ENCODE data around the gene COA7. TPM values are rescaled to one million over a fixed set of nuclear protein-coding genes. Genes with fewer than 3 reads are reported as not detected.

Gene COA7
- total RNA-seq, 2 experiments from 2014 or later = 16.5 to 17.0 TPM

DNA sequence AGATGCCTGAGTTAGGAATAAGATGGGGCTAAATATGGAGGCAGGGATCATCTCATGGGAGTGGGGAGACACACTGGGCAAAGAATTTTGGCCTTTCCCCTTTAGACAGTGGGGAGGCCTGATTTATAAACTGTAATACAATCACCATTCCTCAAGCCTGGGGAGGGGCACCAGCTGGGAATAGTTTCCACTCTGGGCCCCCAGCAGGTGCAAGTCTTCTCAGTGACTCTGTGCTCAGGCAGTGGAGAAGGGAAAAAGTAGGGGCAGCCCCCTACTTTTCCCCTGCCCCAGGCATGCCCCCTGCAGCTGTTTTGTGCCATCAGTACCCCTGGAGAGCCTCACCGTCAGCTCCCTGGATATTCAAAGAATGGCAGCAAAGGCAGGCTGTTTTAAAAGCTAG lies 19.1 kb downstream of the COA7 start:
- no peak for ATAC-seq
- Mint-ChIP-seq H3K9me3 (ENCODE audit: insufficient read depth) (no peaks in the 10 kb centered on the region), H3K27ac (no peak overlapping the region), H3K27me3 (ENCODE audit: low read depth) (no peaks in the 10 kb centered on the region), H3K4me1 (ENCODE audit: low read depth) (peaks cover 18% of the 10 kb centered on the region), H3K4me3 (no peak overlapping the region), H3K36me3 (ENCODE audit: low read depth) (peaks cover 11% of the 10 kb centered on the region)
- ChIA-PET CTCF (no interaction called here), POLR2A (no interaction called here)
- DNase-seq = no peak

DNA sequence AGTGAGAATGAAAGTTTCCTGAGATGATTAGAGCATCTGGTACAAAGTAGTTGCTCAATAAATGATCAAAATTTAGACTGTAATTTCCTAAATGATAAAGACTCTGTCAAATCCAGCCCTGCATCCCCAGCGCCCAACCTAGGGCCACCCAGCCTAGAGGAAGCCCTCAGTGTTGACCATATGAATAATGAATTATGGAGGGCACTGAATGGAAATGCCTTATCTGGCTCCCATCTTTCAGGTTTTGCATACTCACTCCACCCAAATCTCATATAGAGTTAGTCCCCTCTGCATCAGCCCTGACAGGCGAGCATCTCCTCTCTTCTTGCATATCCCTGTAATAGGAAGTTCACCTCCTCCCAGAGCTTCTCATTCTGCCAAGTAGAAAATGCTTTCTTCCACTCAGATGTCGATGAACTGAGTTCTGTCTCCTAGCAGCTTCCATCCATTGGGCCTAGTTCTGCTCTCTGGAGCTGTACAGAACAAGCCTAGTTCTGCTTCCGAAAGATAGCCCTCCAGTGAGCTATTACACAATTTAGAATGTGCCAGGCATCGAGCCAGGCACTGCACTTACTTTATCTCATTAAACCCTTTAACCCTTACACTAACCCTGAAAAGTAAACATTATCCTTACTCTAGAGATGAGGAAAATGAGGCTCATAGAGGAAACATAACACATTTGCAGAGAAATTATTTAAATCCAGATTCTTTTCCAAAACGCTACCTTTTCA lies 20.9 kb downstream of the COA7 start:
- Mint-ChIP-seq H3K27me3 (ENCODE audit: low read depth) (no peaks in the 10 kb centered on the region), H3K4me3 (no peak overlapping the region), H3K36me3 (ENCODE audit: low read depth) (peaks cover 3% of the 10 kb centered on the region), H3K27ac (no peak overlapping the region), H3K4me1 (ENCODE audit: low read depth) (peaks cover 16% of the 10 kb centered on the region), H3K9me3 (ENCODE audit: insufficient read depth) (no peaks in the 10 kb centered on the region)
- CTCF ChIA-PET = interaction anchor here (5.2 kb wide), 1 partner anchor 8 kb away, joined by 24 read pairs; no protein-coding TSS in a partner anchor
- DNase-seq (no peak), ATAC-seq (no peak)
- POLR2A ChIA-PET = interaction anchor here (0.5 kb wide), 1 partner anchor 311 kb away, joined by 3 read pairs; the partner anchor contains the start of gene CC2D1B

DNA sequence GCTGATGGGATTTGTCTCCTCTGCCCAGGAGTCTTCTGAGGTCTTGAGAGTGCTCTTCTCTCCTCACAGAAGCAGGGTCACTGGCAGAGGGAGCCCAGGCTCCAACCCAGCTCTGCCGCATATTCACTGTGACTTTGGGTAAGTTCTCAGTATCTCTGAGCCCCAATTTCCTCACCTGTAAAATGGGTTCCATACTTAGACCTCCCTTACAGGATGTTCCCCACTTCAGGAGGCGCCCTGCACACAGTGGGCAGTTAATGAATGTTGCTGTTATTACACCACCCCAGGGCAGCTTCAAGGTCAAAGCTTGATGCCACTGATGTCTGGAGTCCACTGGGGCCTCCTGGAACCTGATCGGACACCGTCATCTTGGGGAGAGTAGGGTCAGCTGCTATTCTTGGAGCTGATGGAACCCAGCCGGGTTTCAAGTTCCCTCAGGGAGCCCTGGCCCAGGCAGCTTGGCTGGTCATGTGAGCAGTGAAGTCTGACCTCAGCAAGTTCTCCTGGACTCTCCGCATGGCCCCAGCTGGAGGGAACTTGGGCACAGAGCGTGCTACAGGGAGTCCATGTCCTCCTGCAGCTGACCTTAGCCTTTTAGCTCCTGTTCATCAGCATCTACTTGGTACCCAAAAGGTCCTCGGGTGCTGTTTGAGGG lies 21.8 kb downstream of the COA7 start:
- Mint-ChIP-seq H3K9me3 (ENCODE audit: insufficient read depth) (no peaks in the 10 kb centered on the region), H3K27ac (no peak overlapping the region), H3K36me3 (ENCODE audit: low read depth) (peaks cover 3% of the 10 kb centered on the region), H3K4me1 (ENCODE audit: low read depth) (peaks cover 16% of the 10 kb centered on the region), H3K4me3 (no peak overlapping the region), H3K27me3 (ENCODE audit: low read depth) (no peaks in the 10 kb centered on the region)
- DNase-seq (no peak), ATAC-seq (no peak)
- ChIA-PET POLR2A (interaction anchor here (0.5 to 1.9 kb wide), 2 partner anchors 272 to 310 kb away, joined by 3 to 7 read pairs; partner anchors contain the start of genes CC2D1B, ORC1 and PRPF38A), CTCF (interaction anchor here (5.2 kb wide), 1 partner anchor 9 kb away, joined by 24 read pairs; no protein-coding TSS in a partner anchor)

DNA sequence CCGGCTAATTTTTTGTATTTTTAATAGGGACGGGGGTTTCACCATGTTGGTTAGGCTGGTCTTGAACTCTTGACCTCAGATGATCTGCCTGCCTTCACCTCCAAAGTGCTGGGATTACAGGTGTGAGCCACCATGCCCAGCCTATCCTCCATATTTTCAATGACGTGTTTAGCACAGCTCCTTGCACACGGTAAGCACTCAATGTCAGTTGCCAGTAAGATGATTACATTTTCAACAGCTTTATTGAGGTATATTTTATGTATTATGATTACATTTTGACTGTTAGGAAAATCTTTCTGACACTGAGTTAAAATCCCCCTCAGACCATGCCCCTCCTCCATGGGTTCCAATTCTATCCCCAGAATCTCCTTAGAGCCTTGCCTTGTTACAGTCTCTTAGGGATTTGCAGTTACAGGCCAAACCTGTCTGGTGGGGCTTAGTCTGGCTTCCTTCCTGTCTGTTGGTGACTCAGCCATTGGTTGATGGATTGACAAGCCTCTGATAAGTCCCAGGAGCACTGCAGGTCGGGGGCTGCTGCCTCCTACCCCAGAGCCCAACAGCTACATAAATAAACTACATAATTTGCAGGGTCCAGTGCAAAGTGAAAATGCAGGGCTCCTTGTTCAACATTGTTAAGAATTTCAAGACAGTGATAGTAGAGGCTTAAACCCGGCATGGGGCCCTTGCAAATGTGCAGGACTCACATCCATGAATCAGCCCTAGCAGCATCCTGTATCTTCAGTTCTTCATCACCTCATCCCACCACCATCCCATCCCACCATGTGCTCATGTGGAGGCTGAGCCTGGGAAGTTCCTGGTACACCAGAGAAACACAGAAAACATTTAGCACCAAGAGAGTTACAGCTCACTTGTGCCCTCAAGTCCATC lies 23.4 kb downstream of the COA7 start:
- Mint-ChIP-seq H3K4me1 (ENCODE audit: low read depth) (peaks cover 16% of the 10 kb centered on the region), H3K27me3 (ENCODE audit: low read depth) (no peaks in the 10 kb centered on the region), H3K4me3 (no peak overlapping the region), H3K9me3 (ENCODE audit: insufficient read depth) (no peaks in the 10 kb centered on the region), H3K36me3 (ENCODE audit: low read depth) (peaks cover 3% of the 10 kb centered on the region), H3K27ac (peak overlapping the region; percentile 75)
- ATAC-seq (peak; percentile 82), DNase-seq (peak; percentile 39)
- ChIA-PET CTCF (interaction anchor here (5.2 kb wide), 1 partner anchor 11 kb away, joined by 24 read pairs; no protein-coding TSS in a partner anchor), POLR2A (interaction anchor here (0.7 to 1.9 kb wide), 3 partner anchors 29 to 270 kb away, joined by 3 to 7 read pairs (median 3); partner anchors contain the start of genes ORC1 and PRPF38A)

DNA sequence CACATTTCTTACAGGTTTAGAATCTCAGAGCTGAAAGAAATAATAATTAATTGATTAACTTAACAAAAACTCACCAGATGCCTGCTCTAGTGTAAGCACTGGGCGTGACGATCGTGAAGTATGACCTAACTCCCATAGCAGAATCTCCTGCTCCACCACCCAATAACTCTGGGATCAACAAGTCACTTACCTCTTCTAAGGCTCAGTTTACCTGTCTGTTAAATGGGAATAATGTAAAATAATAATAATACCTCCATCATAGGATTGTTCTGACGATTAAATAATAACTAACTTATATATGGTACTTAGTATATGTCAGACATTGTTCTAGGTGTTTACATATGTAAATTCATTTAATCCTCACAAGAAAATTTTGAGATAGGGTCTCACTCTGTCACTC lies 24.6 kb downstream of the COA7 start:
- ATAC-seq (no peak), DNase-seq (no peak)
- Mint-ChIP-seq H3K4me3 (no peak overlapping the region), H3K9me3 (ENCODE audit: insufficient read depth) (no peaks in the 10 kb centered on the region), H3K36me3 (ENCODE audit: low read depth) (peaks cover 3% of the 10 kb centered on the region), H3K27me3 (ENCODE audit: low read depth) (no peaks in the 10 kb centered on the region), H3K4me1 (ENCODE audit: low read depth) (peaks cover 16% of the 10 kb centered on the region), H3K27ac (peak overlapping the region; percentile 67)
- CTCF ChIA-PET = interaction anchor here (5.2 kb wide), 1 partner anchor 12 kb away, joined by 24 read pairs; no protein-coding TSS in a partner anchor
- POLR2A ChIA-PET = interaction anchor here (0.7 kb wide), 1 partner anchor 30 kb away, joined by 3 read pairs; no protein-coding TSS in a partner anchor

DNA sequence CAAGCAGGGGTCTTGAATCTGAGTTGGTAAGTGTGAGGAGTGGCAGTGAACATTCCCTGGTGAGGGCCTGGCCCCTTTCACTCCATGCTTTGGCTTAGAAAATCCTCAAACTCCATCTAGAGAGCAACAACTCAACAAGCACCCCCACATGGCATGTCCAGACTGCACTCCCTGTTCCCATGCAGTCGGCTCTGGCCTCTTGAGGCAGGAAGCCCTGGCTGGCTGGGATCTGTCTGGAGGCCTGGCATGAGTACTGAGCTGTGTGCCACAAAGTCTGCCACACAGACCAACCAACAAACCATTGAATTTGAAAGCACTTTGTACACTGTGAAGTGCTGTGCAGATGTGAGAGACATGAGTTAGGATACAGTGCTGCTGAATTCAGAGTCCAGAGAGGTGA lies 25.2 kb downstream of the COA7 start:
- peaks cover 3% of the 10 kb centered on the region for H3K36me3 Mint-ChIP-seq (ENCODE audit: low read depth)
- ChIA-PET CTCF (interaction anchor here (5.2 kb wide), 1 partner anchor 12 kb away, joined by 24 read pairs; no protein-coding TSS in a partner anchor), POLR2A (no interaction called here)
- H3K4me3 Mint-ChIP-seq = no peak overlapping the region
- DNase-seq (no peak), ATAC-seq (no peak)
- H3K9me3 Mint-ChIP-seq (ENCODE audit: insufficient read depth) = no peaks in the 10 kb centered on the region
- no peaks in the 10 kb centered on the region for H3K27me3 Mint-ChIP-seq (ENCODE audit: low read depth)
- no peak overlapping the region for H3K27ac Mint-ChIP-seq
- H3K4me1 Mint-ChIP-seq (ENCODE audit: low read depth) = peaks cover 16% of the 10 kb centered on the region

DNA sequence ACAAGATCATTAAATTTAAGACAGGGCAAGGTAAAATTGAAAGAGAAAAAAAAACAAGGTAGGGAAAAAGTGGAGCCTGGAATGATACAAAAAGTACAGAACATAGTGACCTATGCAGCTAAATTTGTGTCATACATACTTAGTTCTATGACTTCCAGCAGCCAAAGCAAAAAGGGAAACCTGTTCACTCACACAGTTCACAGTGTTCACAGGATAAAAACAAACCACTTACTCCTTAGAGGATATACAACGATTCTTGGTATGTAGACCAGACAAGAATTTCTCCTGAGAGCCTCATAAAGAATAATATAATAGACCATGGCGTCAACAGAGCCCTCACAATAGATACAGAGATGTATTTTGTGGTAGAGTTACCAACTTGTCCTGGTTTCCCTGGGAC lies 27.5 kb downstream of the COA7 start:
- no peaks in the 10 kb centered on the region for H3K9me3 Mint-ChIP-seq (ENCODE audit: insufficient read depth)
- POLR2A ChIA-PET = no interaction called here
- no peak overlapping the region for H3K4me3 Mint-ChIP-seq
- DNase-seq (no peak), ATAC-seq (no peak)
- CTCF ChIA-PET = no interaction called here
- no peak overlapping the region for H3K27ac Mint-ChIP-seq
- peaks cover 3% of the 10 kb centered on the region for H3K36me3 Mint-ChIP-seq (ENCODE audit: low read depth)
- H3K4me1 Mint-ChIP-seq (ENCODE audit: low read depth) = peaks cover 19% of the 10 kb centered on the region
- H3K27me3 Mint-ChIP-seq (ENCODE audit: low read depth) = no peaks in the 10 kb centered on the region

DNA sequence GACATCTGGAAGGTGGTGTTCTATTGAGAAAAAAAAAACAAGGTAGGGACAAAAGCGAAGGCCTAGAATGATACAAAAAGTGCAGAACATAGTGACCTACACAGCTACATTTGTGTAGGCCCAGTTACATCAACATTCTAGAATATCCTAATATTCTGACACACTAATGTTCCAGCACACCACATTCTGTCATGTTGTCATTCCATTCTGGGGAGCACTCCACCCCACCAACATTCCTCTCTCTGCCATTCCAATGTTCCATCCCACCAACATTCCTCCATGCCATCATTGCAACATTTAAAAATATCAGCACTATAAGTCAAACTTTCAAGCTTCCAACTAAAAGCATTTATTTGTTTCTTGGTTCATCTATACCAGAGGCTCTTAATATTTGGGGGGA lies 28.5 kb downstream of the COA7 start:
- no peak overlapping the region for H3K4me3 Mint-ChIP-seq
- no peak overlapping the region for H3K27ac Mint-ChIP-seq
- peaks cover 3% of the 10 kb centered on the region for H3K36me3 Mint-ChIP-seq (ENCODE audit: low read depth)
- no peak for ATAC-seq
- H3K4me1 Mint-ChIP-seq (ENCODE audit: low read depth) = peaks cover 11% of the 10 kb centered on the region
- no peak for DNase-seq
- H3K27me3 Mint-ChIP-seq (ENCODE audit: low read depth) = no peaks in the 10 kb centered on the region
- H3K9me3 Mint-ChIP-seq (ENCODE audit: insufficient read depth) = no peaks in the 10 kb centered on the region
- ChIA-PET POLR2A (no interaction called here), CTCF (interaction anchor here (1.0 kb wide), 1 partner anchor 79 kb away, joined by 3 read pairs; no protein-coding TSS in a partner anchor)

DNA sequence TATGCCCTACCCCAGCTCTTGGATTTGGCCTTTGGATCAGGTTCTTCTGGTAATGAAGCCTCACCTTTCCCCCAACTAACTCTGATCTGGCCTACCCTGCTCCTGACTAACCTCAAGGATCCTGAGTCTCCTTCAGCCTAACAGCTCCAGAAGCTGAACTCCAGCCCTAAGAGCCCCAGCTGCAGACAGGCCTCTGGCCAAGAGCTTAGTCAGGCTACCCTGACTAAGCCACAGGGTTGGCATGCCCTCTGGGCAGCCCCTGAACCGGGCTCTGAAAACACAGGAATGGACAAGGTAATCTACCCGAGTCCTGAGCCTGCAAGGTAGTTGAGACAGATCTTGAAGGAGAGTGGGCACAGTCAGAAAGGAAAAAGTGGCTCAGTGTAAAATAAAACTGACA lies 29.4 kb downstream of the COA7 start:
- H3K27me3 Mint-ChIP-seq (ENCODE audit: low read depth) = no peaks in the 10 kb centered on the region
- H3K4me3 Mint-ChIP-seq = no peak overlapping the region
- POLR2A ChIA-PET = no interaction called here
- H3K27ac Mint-ChIP-seq = no peak overlapping the region
- H3K9me3 Mint-ChIP-seq (ENCODE audit: insufficient read depth) = no peaks in the 10 kb centered on the region
- ATAC-seq (no peak), DNase-seq (no peak)
- H3K4me1 Mint-ChIP-seq (ENCODE audit: low read depth) = peaks cover 3% of the 10 kb centered on the region
- CTCF ChIA-PET = no interaction called here
- H3K36me3 Mint-ChIP-seq (ENCODE audit: low read depth) = peaks cover under 1% of the 10 kb centered on the region

DNA sequence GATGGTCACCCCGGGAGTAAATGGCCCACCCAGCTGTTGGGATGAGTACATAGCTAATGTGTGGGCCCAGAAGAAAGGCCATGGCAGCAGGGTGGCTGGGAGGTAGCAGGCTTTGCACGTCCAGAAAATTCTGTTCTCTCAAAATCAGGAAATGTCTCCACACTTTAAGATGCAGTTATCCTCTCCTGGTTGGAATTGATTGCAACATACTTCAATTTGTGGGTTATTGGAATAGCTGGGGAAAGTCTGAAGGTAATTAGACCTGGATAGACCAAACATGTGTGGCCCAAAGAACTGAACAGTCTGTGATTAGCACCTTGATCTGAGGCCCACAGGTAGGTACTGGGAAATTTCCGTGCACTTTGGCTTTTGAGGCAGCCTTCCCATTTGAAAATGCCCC lies 30.2 kb downstream of the COA7 start:
- DNase-seq (no peak), ATAC-seq (no peak)
- POLR2A ChIA-PET = no interaction called here
- H3K27ac Mint-ChIP-seq = no peak overlapping the region
- H3K9me3 Mint-ChIP-seq (ENCODE audit: insufficient read depth) = no peaks in the 10 kb centered on the region
- no peak overlapping the region for H3K4me3 Mint-ChIP-seq
- CTCF ChIA-PET = no interaction called here
- H3K36me3 Mint-ChIP-seq (ENCODE audit: low read depth) = no peaks in the 10 kb centered on the region
- H3K4me1 Mint-ChIP-seq (ENCODE audit: low read depth) = peaks cover 3% of the 10 kb centered on the region
- no peaks in the 10 kb centered on the region for H3K27me3 Mint-ChIP-seq (ENCODE audit: low read depth)

DNA sequence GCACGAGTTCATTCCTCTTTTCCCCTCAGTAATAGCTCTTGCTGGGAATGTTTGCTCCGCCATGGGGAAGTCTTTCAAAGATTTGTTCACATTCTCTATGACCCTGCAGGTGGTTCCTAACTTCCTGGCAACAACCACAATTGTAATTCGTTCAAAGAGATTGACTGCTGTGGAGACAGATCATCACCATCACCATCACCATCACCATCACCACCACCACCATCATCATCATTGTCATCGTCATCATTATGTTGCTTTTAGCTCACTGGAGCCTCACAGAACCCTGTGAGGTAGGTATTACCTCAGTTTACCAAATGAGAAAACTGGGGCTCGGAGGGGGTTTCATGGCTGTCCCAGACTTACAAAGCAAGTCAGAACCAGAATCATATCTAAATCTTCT lies 30.9 kb downstream of the COA7 start:
- Mint-ChIP-seq H3K4me3 (no peak overlapping the region), H3K27me3 (ENCODE audit: low read depth) (no peaks in the 10 kb centered on the region), H3K4me1 (ENCODE audit: low read depth) (peaks cover 3% of the 10 kb centered on the region), H3K27ac (no peak overlapping the region), H3K9me3 (ENCODE audit: insufficient read depth) (no peaks in the 10 kb centered on the region), H3K36me3 (ENCODE audit: low read depth) (no peaks in the 10 kb centered on the region)
- POLR2A ChIA-PET = interaction anchor here (2.0 kb wide), 1 partner anchor 114 kb away, joined by 4 read pairs; no protein-coding TSS in a partner anchor
- CTCF ChIA-PET = interaction anchor here (0.6 to 3.4 kb wide), 6 partner anchors 8 to 262 kb away, joined by 3 to 18 read pairs (median 3); partner anchors contain the start of genes ORC1, PRPF38A and SHISAL2A
- ATAC-seq = no peak
- no peak for DNase-seq

Data from activated CD8-positive, alpha-beta T cell treated with anti-CD3 and anti-CD28 coated beads, Interleukin-2, amount 10 ng/mL, durations not matched to agents 7 days and 5 days (primary cell).